ENCODE measurements around the gene SH2B3. TPM values are rescaled to one million over a fixed set of nuclear protein-coding genes. Genes with fewer than 3 reads are reported as not detected.

SH2B3 gene
- total and polyA plus RNA-seq, 9 of the 15 experiments (the other 6 are each of a cell fraction or from before 2014, with no cell fraction given) = 10.8 to 75.3 (median 37.4) TPM

DNA sequence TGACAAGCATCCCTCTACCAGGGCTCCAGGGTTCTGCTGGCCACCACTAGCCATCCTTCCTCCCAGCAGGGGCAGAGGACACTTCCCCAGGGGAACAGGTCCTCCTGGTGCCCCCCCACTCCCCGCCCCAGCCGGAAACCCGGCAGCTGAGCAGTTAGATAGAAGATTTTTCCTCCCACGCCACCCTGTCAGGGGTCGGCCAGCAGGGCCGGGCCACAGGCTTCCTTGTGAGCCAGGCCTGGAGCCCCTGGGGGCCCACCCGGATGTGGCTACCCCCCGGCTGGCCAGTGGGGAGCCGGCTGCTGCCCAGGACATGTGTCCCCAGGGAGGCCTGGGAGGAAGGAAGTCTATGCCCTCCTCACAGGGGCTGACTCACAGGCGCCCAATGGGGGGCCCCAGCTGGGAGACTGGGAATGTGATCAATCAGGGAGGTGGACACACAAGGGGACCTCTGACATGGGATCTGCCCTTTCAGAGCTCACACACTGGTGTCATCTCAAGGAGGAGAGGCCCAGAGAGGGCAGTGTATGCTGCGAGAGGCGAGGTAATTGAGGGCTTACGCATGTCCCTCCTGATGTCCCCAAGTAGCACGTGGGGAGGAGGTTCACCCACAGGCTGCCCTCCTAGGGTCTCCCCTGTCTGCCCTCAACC is 4.2 kb downstream of the SH2B3 start (continued):
- TF ChIP-seq FOXP1 (CRISPR knock-in tag; IDR thresholded peaks at IDR 0.05) (no peak), ZNF766 (CRISPR knock-in tag; conservative IDR thresholded peaks at IDR 0.05) (0 out of 2 replicates have a peak, but pooled peaks have one; percentile 19), ZBED1 (IDR thresholded peaks at IDR 0.05) (no peak), GTF2A2 (tag; IDR thresholded peaks at IDR 0.05) (no peak), FUS (optimal IDR thresholded peaks at IDR 0.05; ENCODE audit: low read depth, low read length) (no peak), CAMTA2 (CRISPR knock-in tag; conservative IDR thresholded peaks at IDR 0.05) (no peak), HIVEP1 (CRISPR knock-in tag; IDR thresholded peaks at IDR 0.05) (no peak), ZNF785 (CRISPR knock-in tag; IDR thresholded peaks at IDR 0.05) (no peak), TOE1 (IDR thresholded peaks at IDR 0.05; ENCODE audit: borderline replicate concordance) (0 out of 2 replicates have a peak, but pooled peaks have one; percentile 19), TOE1 (CRISPR knock-in tag; IDR thresholded peaks at IDR 0.05; ENCODE audit: borderline replicate concordance, low read depth) (no peak), PTRF (tag; IDR thresholded peaks at IDR 0.05) (no peak), TCFL5 (CRISPR knock-in tag; conservative IDR thresholded peaks at IDR 0.05) (no peak), KDM1A (IDR thresholded peaks at IDR 0.05) (peak; percentile 56 to 60; a peak in 2 of 4 replicates), TAF9B (IDR thresholded peaks at IDR 0.05; ENCODE audit: partially characterized antibody) (no peak), KAT2B (IDR thresholded peaks at IDR 0.05; ENCODE audit: low read depth, low read length) (no peak), MLX (CRISPR knock-in tag; conservative IDR thresholded peaks at IDR 0.05) (no peak), HBP1 (CRISPR knock-in tag; IDR thresholded peaks at IDR 0.05) (no peak), HDAC2 (IDR thresholded peaks at IDR 0.05) (no peak; the same call in 1 of the 2 replicates), CBX3 (IDR thresholded peaks at IDR 0.05; ENCODE audit: borderline replicate concordance in 1 of 2, low read length in 2 of 2) (no peak), ELK3 (CRISPR knock-in tag; IDR thresholded peaks at IDR 0.05) (no peak)
- TF ChIP-seq, protein P1, sequence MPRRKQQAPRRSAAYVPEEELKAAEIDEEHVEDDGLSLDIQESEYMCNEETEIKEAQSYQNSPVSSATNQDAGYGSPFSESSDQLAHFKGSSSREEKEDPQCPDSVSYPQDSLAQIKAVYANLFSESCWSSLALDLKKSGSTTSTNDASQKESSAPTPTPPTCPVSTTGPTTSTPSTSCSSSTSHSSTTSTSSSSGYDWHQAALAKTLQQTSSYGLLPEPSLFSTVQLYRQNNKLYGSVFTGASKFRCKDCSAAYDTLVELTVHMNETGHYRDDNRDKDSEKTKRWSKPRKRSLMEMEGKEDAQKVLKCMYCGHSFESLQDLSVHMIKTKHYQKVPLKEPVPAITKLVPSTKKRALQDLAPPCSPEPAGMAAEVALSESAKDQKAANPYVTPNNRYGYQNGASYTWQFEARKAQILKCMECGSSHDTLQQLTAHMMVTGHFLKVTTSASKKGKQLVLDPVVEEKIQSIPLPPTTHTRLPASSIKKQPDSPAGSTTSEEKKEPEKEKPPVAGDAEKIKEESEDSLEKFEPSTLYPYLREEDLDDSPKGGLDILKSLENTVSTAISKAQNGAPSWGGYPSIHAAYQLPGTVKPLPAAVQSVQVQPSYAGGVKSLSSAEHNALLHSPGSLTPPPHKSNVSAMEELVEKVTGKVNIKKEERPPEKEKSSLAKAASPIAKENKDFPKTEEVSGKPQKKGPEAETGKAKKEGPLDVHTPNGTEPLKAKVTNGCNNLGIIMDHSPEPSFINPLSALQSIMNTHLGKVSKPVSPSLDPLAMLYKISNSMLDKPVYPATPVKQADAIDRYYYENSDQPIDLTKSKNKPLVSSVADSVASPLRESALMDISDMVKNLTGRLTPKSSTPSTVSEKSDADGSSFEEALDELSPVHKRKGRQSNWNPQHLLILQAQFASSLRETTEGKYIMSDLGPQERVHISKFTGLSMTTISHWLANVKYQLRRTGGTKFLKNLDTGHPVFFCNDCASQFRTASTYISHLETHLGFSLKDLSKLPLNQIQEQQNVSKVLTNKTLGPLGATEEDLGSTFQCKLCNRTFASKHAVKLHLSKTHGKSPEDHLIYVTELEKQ (CRISPR knock-in tag; IDR thresholded peaks at IDR 0.05) = no peak
- TF ChIP-seq, protein P2, sequence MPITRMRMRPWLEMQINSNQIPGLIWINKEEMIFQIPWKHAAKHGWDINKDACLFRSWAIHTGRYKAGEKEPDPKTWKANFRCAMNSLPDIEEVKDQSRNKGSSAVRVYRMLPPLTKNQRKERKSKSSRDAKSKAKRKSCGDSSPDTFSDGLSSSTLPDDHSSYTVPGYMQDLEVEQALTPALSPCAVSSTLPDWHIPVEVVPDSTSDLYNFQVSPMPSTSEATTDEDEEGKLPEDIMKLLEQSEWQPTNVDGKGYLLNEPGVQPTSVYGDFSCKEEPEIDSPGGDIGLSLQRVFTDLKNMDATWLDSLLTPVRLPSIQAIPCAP (CRISPR knock-in tag; IDR thresholded peaks at IDR 0.05; ENCODE audit: borderline replicate concordance) = no peak
